ENCODE measurements around the gene KCP. TPM values are rescaled to one million over a fixed set of nuclear protein-coding genes. Genes with fewer than 3 reads are reported as not detected.

The KCP gene
- total and polyA plus RNA-seq, 10 of the 15 experiments (the other 5 are each of a cell fraction or from before 2014, with no cell fraction given): 0.05 to 7.8 (median 2.5) TPM

- Histone ChIP-seq H4K20me1 (ENCODE audit: control insufficient read depth, insufficient read depth) (no peaks in the 10 kb centered on the region), H3K36me3 (ENCODE audit: control insufficient read depth in 2 of 2, insufficient read depth in 2 of 2, low read length in 1 of 2) (no peaks in the 10 kb centered on the region; a peak in 1 of 4 replicates), H3K4me2 (ENCODE audit: control insufficient read depth, insufficient read depth) (no peak overlapping the region), H3K9me3 (replicated peaks; ENCODE audit: control insufficient read depth, insufficient read depth, low read length) (no peaks in the 10 kb centered on the region), H3K27ac (ENCODE audit: control insufficient read depth, insufficient read depth) (no peak overlapping the region), H3K4me1 (ENCODE audit: control insufficient read depth, insufficient read depth, low read length) (peaks cover 5% of the 10 kb centered on the region; the same call in 1 of the 2 replicates), H3K9ac (ENCODE audit: control insufficient read depth, insufficient read depth, low read length) (no peak overlapping the region), H2AFZ (ENCODE audit: control insufficient read depth, low read depth, low read length) (no peak overlapping the region), H3K79me2 (ENCODE audit: control insufficient read depth, insufficient read depth, low read length) (no peaks in the 10 kb centered on the region), H3K27me3 (replicated peaks in 1 of 2; ENCODE audit: control insufficient read depth in 2 of 2, insufficient read depth in 2 of 2, low read length in 1 of 2) (no peaks in the 10 kb centered on the region), H3K4me3 (no peak overlapping the region)
- 74% methylated on average over 5 of the region's 5 CpGs for WGBS (ENCODE audit: insufficient coverage, insufficient replicate concordance, low lambda C conversion rate, missing lambda C conversion rate)
- RAD21 ChIA-PET (ENCODE audit: unreplicated experiment): interaction anchor here (1.5 kb wide), 1 partner anchor 66 kb away, joined by 3 read pairs; the partner anchor contains the start of gene IRF5
- SMC1A ChIA-PET (ENCODE audit: uncharacterized antibody, unreplicated experiment): interaction anchor here (0.6 to 1.2 kb wide), 2 partner anchors 8 to 85 kb away, joined by 3 to 5 read pairs; partner anchors contain the start of gene ATP6V1F
- CTCF ChIA-PET: interaction anchor here (0.6 to 1.3 kb wide), 2 partner anchors 12 to 225 kb away, joined by 3 to 6 read pairs; no protein-coding TSS in a partner anchor
- no peak for DNase-seq (ENCODE audit: low read depth, low spot score)
- ATAC-seq: no peak
- POLR2A ChIA-PET: interaction anchor here (1.2 kb wide), 1 partner anchor 8 kb away, joined by 3 read pairs; the partner anchor contains the start of gene ATP6V1F
- in situ Hi-C loops (cut with MboI) (no loop called here), intact Hi-C loops (cut with micrococcal nuclease; ENCODE audit: unreplicated experiment) (no loop called here)
- no TSS peak for BruUV-seq (replicated peaks)
- no peak for FAIRE-seq
- no peak for TF ChIP-seq SMAD1 (IDR thresholded peaks at IDR 0.05; ENCODE audit: low read depth, partially characterized antibody)
- no peak for TF ChIP-seq GATAD2B (conservative IDR thresholded peaks at IDR 0.05; ENCODE audit: low read depth)
- TF ChIP-seq TCF12 (IDR thresholded peaks at IDR 0.05; ENCODE audit: low read depth, low read length): no peak
- TF ChIP-seq, protein P1, sequence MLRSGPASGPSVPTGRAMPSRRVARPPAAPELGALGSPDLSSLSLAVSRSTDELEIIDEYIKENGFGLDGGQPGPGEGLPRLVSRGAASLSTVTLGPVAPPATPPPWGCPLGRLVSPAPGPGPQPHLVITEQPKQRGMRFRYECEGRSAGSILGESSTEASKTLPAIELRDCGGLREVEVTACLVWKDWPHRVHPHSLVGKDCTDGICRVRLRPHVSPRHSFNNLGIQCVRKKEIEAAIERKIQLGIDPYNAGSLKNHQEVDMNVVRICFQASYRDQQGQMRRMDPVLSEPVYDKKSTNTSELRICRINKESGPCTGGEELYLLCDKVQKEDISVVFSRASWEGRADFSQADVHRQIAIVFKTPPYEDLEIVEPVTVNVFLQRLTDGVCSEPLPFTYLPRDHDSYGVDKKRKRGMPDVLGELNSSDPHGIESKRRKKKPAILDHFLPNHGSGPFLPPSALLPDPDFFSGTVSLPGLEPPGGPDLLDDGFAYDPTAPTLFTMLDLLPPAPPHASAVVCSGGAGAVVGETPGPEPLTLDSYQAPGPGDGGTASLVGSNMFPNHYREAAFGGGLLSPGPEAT (IDR thresholded peaks at IDR 0.05; ENCODE audit: low read depth): no peak
- TF ChIP-seq, protein P2, sequence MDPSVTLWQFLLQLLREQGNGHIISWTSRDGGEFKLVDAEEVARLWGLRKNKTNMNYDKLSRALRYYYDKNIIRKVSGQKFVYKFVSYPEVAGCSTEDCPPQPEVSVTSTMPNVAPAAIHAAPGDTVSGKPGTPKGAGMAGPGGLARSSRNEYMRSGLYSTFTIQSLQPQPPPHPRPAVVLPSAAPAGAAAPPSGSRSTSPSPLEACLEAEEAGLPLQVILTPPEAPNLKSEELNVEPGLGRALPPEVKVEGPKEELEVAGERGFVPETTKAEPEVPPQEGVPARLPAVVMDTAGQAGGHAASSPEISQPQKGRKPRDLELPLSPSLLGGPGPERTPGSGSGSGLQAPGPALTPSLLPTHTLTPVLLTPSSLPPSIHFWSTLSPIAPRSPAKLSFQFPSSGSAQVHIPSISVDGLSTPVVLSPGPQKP (IDR thresholded peaks at IDR 0.05; ENCODE audit: low read depth, low read length): no peak
- TF ChIP-seq, protein P3, sequence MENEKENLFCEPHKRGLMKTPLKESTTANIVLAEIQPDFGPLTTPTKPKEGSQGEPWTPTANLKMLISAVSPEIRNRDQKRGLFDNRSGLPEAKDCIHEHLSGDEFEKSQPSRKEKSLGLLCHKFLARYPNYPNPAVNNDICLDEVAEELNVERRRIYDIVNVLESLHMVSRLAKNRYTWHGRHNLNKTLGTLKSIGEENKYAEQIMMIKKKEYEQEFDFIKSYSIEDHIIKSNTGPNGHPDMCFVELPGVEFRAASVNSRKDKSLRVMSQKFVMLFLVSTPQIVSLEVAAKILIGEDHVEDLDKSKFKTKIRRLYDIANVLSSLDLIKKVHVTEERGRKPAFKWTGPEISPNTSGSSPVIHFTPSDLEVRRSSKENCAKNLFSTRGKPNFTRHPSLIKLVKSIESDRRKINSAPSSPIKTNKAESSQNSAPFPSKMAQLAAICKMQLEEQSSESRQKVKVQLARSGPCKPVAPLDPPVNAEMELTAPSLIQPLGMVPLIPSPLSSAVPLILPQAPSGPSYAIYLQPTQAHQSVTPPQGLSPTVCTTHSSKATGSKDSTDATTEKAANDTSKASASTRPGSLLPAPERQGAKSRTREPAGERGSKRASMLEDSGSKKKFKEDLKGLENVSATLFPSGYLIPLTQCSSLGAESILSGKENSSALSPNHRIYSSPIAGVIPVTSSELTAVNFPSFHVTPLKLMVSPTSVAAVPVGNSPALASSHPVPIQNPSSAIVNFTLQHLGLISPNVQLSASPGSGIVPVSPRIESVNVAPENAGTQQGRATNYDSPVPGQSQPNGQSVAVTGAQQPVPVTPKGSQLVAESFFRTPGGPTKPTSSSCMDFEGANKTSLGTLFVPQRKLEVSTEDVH (IDR thresholded peaks at IDR 0.05; ENCODE audit: low read depth, partially characterized antibody): no peak
- TF ChIP-seq ZNF622 (IDR thresholded peaks at IDR 0.05): no peak
- TF ChIP-seq RB1 (IDR thresholded peaks at IDR 0.05; ENCODE audit: borderline replicate concordance): no peak
- TF ChIP-seq SRF (IDR thresholded peaks at IDR 0.05; ENCODE audit: low read depth in 2 of 2, low read length in 2 of 2): no peak
- TF ChIP-seq ATF3 (IDR thresholded peaks at IDR 0.05; ENCODE audit: borderline replicate concordance, extremely low read depth, low read depth, low read length): no peak
- TF ChIP-seq TCF7 (IDR thresholded peaks at IDR 0.05; ENCODE audit: borderline replicate concordance): no peak
- no peak for TF ChIP-seq NFIC (IDR thresholded peaks at IDR 0.05; ENCODE audit: low read depth, low read length)
- no peak for TF ChIP-seq ASH2L (IDR thresholded peaks at IDR 0.05; ENCODE audit: borderline replicate concordance, low read depth)
- TF ChIP-seq, protein P4, sequence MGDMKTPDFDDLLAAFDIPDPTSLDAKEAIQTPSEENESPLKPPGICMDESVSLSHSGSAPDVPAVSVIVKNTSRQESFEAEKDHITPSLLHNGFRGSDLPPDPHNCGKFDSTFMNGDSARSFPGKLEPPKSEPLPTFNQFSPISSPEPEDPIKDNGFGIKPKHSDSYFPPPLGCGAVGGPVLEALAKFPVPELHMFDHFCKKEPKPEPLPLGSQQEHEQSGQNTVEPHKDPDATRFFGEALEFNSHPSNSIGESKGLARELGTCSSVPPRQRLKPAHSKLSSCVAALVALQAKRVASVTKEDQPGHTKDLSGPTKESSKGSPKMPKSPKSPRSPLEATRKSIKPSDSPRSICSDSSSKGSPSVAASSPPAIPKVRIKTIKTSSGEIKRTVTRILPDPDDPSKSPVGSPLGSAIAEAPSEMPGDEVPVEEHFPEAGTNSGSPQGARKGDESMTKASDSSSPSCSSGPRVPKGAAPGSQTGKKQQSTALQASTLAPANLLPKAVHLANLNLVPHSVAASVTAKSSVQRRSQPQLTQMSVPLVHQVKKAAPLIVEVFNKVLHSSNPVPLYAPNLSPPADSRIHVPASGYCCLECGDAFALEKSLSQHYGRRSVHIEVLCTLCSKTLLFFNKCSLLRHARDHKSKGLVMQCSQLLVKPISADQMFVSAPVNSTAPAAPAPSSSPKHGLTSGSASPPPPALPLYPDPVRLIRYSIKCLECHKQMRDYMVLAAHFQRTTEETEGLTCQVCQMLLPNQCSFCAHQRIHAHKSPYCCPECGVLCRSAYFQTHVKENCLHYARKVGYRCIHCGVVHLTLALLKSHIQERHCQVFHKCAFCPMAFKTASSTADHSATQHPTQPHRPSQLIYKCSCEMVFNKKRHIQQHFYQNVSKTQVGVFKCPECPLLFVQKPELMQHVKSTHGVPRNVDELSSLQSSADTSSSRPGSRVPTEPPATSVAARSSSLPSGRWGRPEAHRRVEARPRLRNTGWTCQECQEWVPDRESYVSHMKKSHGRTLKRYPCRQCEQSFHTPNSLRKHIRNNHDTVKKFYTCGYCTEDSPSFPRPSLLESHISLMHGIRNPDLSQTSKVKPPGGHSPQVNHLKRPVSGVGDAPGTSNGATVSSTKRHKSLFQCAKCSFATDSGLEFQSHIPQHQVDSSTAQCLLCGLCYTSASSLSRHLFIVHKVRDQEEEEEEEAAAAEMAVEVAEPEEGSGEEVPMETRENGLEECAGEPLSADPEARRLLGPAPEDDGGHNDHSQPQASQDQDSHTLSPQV (IDR thresholded peaks at IDR 0.05): no peak
Measured at GRCh38 chr7:128871050-128871449, 39.5 kb downstream of the KCP start.

Data from GM12878 (cell line).